ACC112 (cell line): ENCODE results near the gene KRTAP19-7.

Source experiments
- H2AFZ ChIP-seq: fragments of 200-600 bp; sonication (generic); one replicate; pipeline ENCODE4 v1.6.0; 2017; ENCODE audit warnings: antibody characterized with exemption, low read length; ENCODE audit not compliant: unreplicated experiment
- H3K27ac ChIP-seq: fragments of 200-600 bp; sonication (generic); 2 replicates; pipeline ENCODE4 v1.5.1; 2014; ENCODE audit warnings: low read depth, mild to moderate bottlenecking, antibody characterized with exemption, low read length, moderate library complexity
- H3K27me3 ChIP-seq: fragments of 200-600 bp; sonication (generic); 2 replicates; pipeline ENCODE4 v1.6.1; 2014; ENCODE audit warnings: mild to moderate bottlenecking, antibody characterized with exemption, low read length, moderate library complexity, mixed read lengths; ENCODE audit not compliant: insufficient read depth
- H3K36me3 ChIP-seq: fragments of 200-600 bp; sonication (generic); 2 replicates; pipeline ENCODE4 v1.6.1; 2016; ENCODE audit warnings: mild to moderate bottlenecking, antibody characterized with exemption, low read length, moderate library complexity, mixed read lengths; ENCODE audit not compliant: insufficient read depth
- H3K4me1 ChIP-seq: fragments of 200-600 bp; sonication (generic); one replicate; pipeline ENCODE4 v1.6.1; 2016; ENCODE audit warnings: low read length, mixed read lengths; ENCODE audit not compliant: insufficient read depth, unreplicated experiment, control insufficient read depth
- H3K4me3 ChIP-seq: fragments of 200-600 bp; sonication (generic); 2 replicates; pipeline ENCODE4 v1.5.1; 2014; ENCODE audit warnings: mild to moderate bottlenecking, low read depth, low read length
- H3K79me2 ChIP-seq: fragments of 200-600 bp; sonication (generic); one replicate; pipeline ENCODE4 v1.6.0; 2016; ENCODE audit warnings: low read length; ENCODE audit not compliant: control insufficient read depth, unreplicated experiment, insufficient read depth

The KRTAP19-7 gene

GRCh38 chr21:30563630-30564029 is 2.5 kb upstream of the KRTAP19-7 start:
- no peaks in the 10 kb centered on the region for H3K27me3 ChIP-seq

GRCh38 chr21:30563072-30563471 is 2.0 kb upstream of the KRTAP19-7 start:
- Histone ChIP-seq H3K27ac (no peak overlapping the region), H3K27me3 (no peaks in the 10 kb centered on the region), H3K79me2 (no peaks in the 10 kb centered on the region), H3K4me1 (no peaks in the 10 kb centered on the region), H3K36me3 (no peaks in the 10 kb centered on the region), H3K4me3 (no peak overlapping the region), H2AFZ (no peak overlapping the region)

More at GRCh38 chr21:30563630-30564029, 2.5 kb upstream of the KRTAP19-7 start:
- no peaks in the 10 kb centered on the region for H3K79me2 ChIP-seq
- H3K4me1 ChIP-seq: no peaks in the 10 kb centered on the region
- no peak overlapping the region for H3K4me3 ChIP-seq
- no peaks in the 10 kb centered on the region for H3K36me3 ChIP-seq
- no peak overlapping the region for H2AFZ ChIP-seq
- no peak overlapping the region for H3K27ac ChIP-seq

GRCh38 chr21:30561957-30562356 is 843 bp upstream of the KRTAP19-7 start:
- no peaks in the 10 kb centered on the region for H3K27me3 ChIP-seq
- H3K4me1 ChIP-seq: no peaks in the 10 kb centered on the region
- H2AFZ ChIP-seq: no peak overlapping the region
- H3K4me3 ChIP-seq: no peak overlapping the region
- no peaks in the 10 kb centered on the region for H3K79me2 ChIP-seq
- H3K36me3 ChIP-seq: no peaks in the 10 kb centered on the region
- H3K27ac ChIP-seq: no peak overlapping the region

- H2AFZ ChIP-seq: no peak overlapping the region
Measured at GRCh38 chr21:30555095-30555494, 6.0 kb downstream of the KRTAP19-7 start.

GRCh38 chr21:30552782-30553181 is 8.3 kb downstream of the KRTAP19-7 start:
- H3K4me1 ChIP-seq: no peaks in the 10 kb centered on the region
- no peak overlapping the region for H3K27ac ChIP-seq
- no peaks in the 10 kb centered on the region for H3K27me3 ChIP-seq
- no peak overlapping the region for H3K4me3 ChIP-seq
- no peak overlapping the region for H2AFZ ChIP-seq
- H3K36me3 ChIP-seq: no peaks in the 10 kb centered on the region
- no peaks in the 10 kb centered on the region for H3K79me2 ChIP-seq

More at GRCh38 chr21:30555095-30555494, 6.0 kb downstream of the KRTAP19-7 start:
- Histone ChIP-seq H3K4me3 (no peak overlapping the region), H3K4me1 (no peaks in the 10 kb centered on the region), H3K36me3 (no peaks in the 10 kb centered on the region), H3K27ac (no peak overlapping the region), H3K79me2 (no peaks in the 10 kb centered on the region), H3K27me3 (no peaks in the 10 kb centered on the region)

GRCh38 chr21:30541764-30542163 is 19.4 kb downstream of the KRTAP19-7 start, which contains the start of gene KRTAP19-6:
Gene KRTAP19-6 (minus strand): TSS chr21:30541864. CDS start chr21:30541833, 31 bp downstream.
- H3K79me2 ChIP-seq: no peaks in the 10 kb centered on the region
- no peaks in the 10 kb centered on the region for H3K27me3 ChIP-seq
- no peaks in the 10 kb centered on the region for H3K36me3 ChIP-seq
- H3K27ac ChIP-seq: no peak within 1 kb of the TSS
- H3K4me3 ChIP-seq: no peak within 1 kb of the TSS
- H3K4me1 ChIP-seq: no peaks in the 10 kb centered on the region
- no peak within 1 kb of the TSS for H2AFZ ChIP-seq

GRCh38 chr21:30518876-30519275 is 42.2 kb downstream of the KRTAP19-7 start:
- H3K27ac ChIP-seq: no peak overlapping the region
- no peaks in the 10 kb centered on the region for H3K79me2 ChIP-seq
- no peaks in the 10 kb centered on the region for H3K27me3 ChIP-seq
- H2AFZ ChIP-seq: no peak overlapping the region
- no peak overlapping the region for H3K4me3 ChIP-seq
- H3K4me1 ChIP-seq: no peaks in the 10 kb centered on the region
- H3K36me3 ChIP-seq: no peaks in the 10 kb centered on the region

GRCh38 chr21:30515681-30516080 is 45.4 kb downstream of the KRTAP19-7 start:
- no peaks in the 10 kb centered on the region for H3K4me1 ChIP-seq
- H3K4me3 ChIP-seq: no peak overlapping the region
- no peaks in the 10 kb centered on the region for H3K27me3 ChIP-seq
- H3K79me2 ChIP-seq: no peaks in the 10 kb centered on the region
- no peak overlapping the region for H2AFZ ChIP-seq
- H3K27ac ChIP-seq: no peak overlapping the region
- no peaks in the 10 kb centered on the region for H3K36me3 ChIP-seq
